Left cardiac atrium (tissue), 2 donors: ENCODE measurements around the gene MAGI1. TPM values are rescaled to one million over a fixed set of nuclear protein-coding genes. Genes with fewer than 3 reads are reported as not detected.

Experiments used
- total RNA-seq, 2 donors: library from RNA; stranded (reverse); fragmentation: NEBNext Ultra II Directional; extraction: Animal tissue kit (Norgen Biotek cat#: 25700); gene quantifications; one replicate each; pipeline ENCODE4 v1.2.1, GENCODE V29; 2021
- donor health status: DM: no; HTN: yes; CAD: no; lungs with severe emphysema.
- donor health status: DM: yes; HTN: yes; CAD: no.

Gene MAGI1
- total RNA-seq, 2 donors from 2014 or later: 27.7 to 30.0 TPM

Other genes with a start within 250 kb of the MAGI1 start
- 10 to 100 TPM; 27.1 to 32.0 TPM for gene SLC25A26, start 182.1 kb upstream of the MAGI1 start, total RNA-seq